ENCODE measurements around the gene RABGGTA.

- TF ChIP-seq EZH2phosphoT487 (IDR thresholded peaks at IDR 0.05; ENCODE audit: insufficient read depth, low read depth) (no peak), EZH2 (IDR thresholded peaks at IDR 0.05; ENCODE audit: insufficient read depth, poor library complexity, severe bottlenecking) (no peak)
Observed at GRCh38 chr14:24314377-24315193, 43.2 kb upstream of the RABGGTA start.

Measured in GM23248 (cell line).